Frontal cortex (tissue), 4 donors: ENCODE measurements around the gene PAH. TPM values are rescaled to one million over a fixed set of nuclear protein-coding genes. Genes with fewer than 3 reads are reported as not detected.
"Not testable (repeated sequence)": the region's sequence is repeated elsewhere in the genome, so short reads cannot be mapped to it uniquely, and the experiment has no call there.

ENCODE experiments used
- DNase-seq, 2 donors: peaks; one replicate each; pipeline ENCODE4 v3.0.0; 2012; ENCODE audit warnings: low spot score in 2 of 2
- FAIRE-seq: peaks from 2 replicates; lab custom pipeline; 2012; peaks lifted over from hg19 to GRCh38; lab: Jason Lieb, UNC
- total RNA-seq: library from RNA; depleted of rRNA; stranded (reverse); fragments of >200 nt; gene quantifications from one replicate; pipeline ENCODE4 v1.2.3, GENCODE V29; 2014
- donor health status: control.
- donor health status: control.
- donor health status: control.

PAH gene
- total RNA-seq, 1 donor from 2014 or later: 0.82 TPM

DNA sequence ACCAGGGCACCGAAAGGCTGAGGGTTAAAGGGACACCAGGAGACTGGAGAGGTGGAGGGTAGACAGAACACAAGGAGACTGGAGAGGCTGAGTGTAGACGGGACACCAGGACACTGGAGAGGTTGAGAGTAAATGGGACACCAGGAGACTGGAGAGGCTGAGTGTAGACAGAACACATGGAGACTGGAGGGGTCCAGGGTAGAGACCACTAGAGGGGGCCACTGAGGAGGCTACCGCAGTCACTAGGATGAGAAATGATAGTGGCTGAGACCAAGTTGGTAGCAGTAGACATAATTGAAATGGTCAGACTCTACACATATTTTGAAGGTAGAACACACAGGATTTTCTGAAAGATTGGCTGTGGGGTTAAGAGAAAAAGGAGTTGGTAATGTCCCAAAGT lies 68.2 kb downstream of the PAH start:
- FAIRE-seq: no peak
- DNase-seq: no peak

GRCh38 chr12:102847131-102847530 lies 69.9 kb downstream of the PAH start:
- no peak for FAIRE-seq
- DNase-seq: no peak

DNA sequence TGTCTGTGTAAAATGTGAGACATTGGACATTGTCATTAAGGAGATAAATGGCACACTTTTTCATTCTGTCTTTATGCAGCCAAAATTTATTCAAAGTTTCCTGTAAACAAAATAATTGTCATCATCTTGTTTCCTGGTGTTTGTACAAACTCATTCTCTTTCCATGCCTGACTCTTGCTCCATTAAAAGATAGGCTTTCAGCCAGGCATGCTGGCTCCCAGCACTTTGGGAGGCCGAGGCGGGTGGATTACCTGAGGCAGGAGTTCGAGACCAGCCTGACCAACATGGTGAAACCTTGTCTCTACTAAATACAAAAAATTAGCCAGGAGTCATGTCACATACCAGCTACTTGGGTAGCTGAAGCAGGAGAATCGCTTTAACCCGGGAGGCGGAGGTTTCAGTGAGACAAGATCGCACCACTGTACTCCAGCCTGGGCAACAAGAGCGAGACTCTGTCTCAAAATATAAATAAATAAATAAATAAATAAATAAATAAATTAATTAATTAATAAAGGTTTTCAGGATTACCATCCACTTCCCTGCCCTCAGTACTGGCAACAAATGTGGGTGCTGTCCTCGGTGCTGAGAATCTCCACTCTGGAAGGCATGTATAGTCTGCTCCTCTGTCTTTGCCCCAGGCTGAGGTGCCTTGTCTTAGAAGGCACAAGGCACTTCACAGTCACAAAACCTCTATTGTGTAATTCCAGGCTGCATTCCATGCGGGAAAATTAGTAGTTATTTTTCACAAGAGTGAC lies 83.2 kb downstream of the PAH start:
- FAIRE-seq (no peak), DNase-seq (no peak)

- not testable (repeated sequence) for DNase-seq
Measured at GRCh38 chr12:102832826-102833225, 84.2 kb downstream of the PAH start.

DNA sequence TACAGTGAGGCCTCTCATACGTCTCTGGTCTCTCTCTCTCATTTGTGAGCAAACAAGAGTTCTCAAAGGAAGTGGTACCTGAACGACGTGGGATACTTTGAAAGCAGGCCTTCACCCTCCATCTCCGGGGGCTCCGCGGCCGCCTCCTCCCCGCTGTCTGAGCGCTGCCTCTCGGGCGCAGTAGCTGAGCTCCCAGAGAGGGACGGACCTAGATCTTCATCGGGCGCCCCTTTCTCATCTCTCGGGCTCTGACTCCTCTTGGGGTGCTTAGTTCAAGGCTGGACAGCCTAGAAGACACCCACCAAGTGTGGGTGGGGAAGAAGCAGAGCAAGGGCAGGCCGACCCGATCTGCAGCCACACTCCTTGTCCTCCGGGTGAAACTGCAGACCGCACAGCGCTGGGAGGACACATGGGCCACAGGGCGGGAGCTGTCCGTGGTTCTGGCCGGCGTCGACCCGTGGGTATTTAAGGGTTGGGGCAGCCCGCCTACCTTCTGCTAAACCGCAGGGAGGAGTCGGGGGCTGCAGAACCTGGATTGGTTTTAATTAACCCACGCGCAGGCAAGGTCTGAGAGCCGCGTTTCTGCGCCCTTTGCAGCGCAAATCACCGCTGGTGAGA lies 92.7 kb downstream of the PAH start:
- FAIRE-seq (no peak), DNase-seq (peak in 1 of 2 donors; percentile 5)

More at GRCh38 chr12:102832826-102833225, 84.2 kb downstream of the PAH start:
- not testable (repeated sequence) for FAIRE-seq

DNA sequence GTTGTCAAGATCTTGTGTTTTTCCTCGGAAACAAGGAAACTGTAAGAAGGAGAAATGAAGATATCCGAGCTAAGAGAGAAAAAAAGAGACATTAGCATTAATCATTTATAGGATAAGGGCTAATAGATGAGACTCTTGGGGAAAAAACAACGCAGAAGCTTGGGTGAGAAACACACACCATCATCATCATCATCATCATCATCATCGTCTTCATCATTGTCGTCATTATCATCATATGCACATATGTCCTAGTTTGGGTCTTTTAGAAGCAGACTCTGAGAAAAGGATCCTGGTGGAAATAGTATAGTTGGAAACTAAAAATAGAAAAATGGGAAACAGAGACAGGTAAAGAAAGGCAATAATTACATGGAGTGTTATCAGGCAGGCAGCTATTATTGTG lies 95.9 kb downstream of the PAH start:
- FAIRE-seq (no peak), DNase-seq (no peak)

DNA sequence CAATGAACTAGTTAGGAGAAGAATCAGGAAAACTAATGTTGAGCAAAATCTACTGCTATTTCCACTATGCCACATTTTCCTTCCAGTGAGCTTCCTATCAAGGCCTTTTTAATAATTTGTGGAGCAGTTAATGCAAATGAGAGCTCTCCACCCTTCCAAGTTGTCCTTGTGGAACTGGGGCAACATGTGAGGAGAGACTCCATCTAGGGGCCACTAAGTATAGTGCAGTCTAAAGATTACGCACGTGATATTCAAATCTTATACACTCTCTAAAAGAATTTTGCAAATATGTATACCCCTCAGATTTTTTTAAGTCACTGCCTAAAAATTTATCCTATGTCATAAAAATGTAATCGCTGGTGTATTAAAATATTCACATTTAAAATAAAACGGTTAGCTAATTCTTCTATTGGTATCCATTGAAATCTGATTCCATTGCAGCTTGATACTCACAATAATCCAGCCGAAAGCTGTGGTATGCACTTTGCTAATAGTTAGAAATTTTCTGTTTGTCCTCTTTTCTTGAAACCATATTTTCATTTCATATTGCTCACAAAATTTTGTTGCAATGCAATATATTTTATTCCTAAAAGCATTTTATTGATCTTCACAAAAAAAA lies 100.1 kb downstream of the PAH start:
- FAIRE-seq (no peak), DNase-seq (peak in 1 of 2 donors; percentile 16)

GRCh38 chr12:102814691-102815367 lies 102.2 kb downstream of the PAH start:
- DNase-seq (no peak), FAIRE-seq (no peak)

GRCh38 chr12:102812344-102812743 lies 104.7 kb downstream of the PAH start:
- DNase-seq: no peak
- FAIRE-seq: no peak

DNA sequence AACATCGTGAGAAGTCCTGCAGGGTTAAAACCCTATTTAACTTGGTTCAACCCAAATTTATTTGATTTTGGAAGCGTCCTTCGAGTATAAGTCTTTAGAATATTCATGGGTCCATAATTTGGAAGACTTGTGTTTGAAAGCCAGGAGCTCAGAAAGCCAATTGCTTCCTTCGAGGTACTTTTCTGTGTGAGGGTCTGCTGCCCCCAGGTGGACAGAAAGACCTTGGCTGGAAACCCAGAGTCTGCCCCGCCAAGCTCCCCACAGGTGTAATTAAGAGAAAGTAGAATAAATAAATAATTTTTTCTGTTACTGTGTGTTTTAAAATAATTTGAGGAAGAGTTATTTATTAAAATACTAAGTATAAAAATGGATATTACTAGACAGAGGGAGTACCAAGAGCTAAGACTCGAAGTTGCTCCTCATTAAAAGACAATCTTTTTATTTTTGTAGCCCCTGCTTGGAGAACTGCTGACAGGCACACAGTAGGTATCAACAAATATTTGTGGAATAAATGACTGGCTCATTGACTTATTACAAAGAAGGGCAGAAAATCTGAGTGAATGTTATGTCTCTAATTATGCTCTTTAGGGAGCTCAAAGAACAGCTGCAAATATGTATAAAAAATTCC lies 105.8 kb downstream of the PAH start:
- FAIRE-seq (no peak), DNase-seq (no peak)

- no peak for DNase-seq
- no peak for FAIRE-seq
Measured at GRCh38 chr12:102808412-102808811, 108.6 kb downstream of the PAH start.

- no peak for FAIRE-seq
- no peak for DNase-seq
Measured at GRCh38 chr12:102806592-102806991, 110.5 kb downstream of the PAH start.

DNA sequence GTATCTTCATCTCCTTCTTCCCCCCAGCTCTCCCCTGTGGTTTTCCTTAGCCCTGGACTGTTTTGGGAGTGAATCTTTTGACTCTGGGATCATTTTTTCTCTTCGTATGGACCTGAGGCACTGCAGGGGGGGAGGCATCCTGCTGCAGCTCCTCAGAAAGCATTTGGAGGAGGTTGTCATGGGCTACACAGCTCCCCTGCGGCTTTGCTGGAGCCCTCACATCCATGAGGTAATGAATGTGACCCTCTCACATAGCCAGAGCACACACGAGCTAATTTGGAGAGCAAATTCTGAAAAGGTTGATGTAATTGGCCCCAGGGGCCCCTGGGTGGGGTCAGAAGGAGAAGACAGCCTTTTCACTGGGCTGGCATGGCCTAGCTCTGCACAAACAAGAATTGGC lies 110.9 kb downstream of the PAH start:
- FAIRE-seq: no peak
- DNase-seq: no peak

GRCh38 chr12:102800565-102800964 lies 116.5 kb downstream of the PAH start:
- no peak for DNase-seq
- no peak for FAIRE-seq

DNA sequence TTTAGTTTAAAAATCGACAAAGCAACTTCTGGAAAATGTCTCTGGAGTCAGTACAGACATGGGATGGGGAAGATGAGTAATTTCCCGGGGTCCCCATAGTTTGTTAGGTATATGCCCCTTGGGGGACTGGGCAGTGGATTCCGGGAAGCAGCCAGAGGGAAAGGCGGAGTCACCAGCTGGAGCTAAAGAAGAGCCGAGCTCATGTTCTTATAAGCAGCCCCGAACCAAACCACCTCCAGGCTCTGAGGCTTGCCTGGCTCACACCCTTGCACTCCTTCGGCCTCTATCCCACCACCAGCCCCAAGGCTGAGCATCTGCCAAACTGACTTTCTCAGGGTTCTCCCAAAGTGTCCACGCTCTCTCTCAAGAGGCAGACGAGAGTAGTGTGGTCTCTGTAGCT lies 117.8 kb downstream of the PAH start:
- FAIRE-seq (no peak), DNase-seq (no peak)

GRCh38 chr12:102797528-102797927 lies 119.5 kb downstream of the PAH start:
- FAIRE-seq: no peak
- DNase-seq: no peak

- FAIRE-seq (no peak), DNase-seq (no peak)
Measured at GRCh38 chr12:102793921-102794320, 123.1 kb downstream of the PAH start.
